Left kidney (tissue), 2 donors: Measurements from ENCODE around the gene CTSG. TPM values are rescaled to one million over a fixed set of nuclear protein-coding genes. Genes with fewer than 3 reads are reported as not detected.
"Not testable (repeated sequence)": the region's sequence is repeated elsewhere in the genome, so short reads cannot be mapped to it uniquely, and the experiment has no call there.

Experiments
- DNase-seq: peaks from one replicate; pipeline ENCODE4 v3.0.0-alpha.2; 2013
- polyA plus RNA-seq: library from polyadenylated mRNA; unstranded; fragments of 120-200 nt; gene quantifications from one replicate; pipeline ENCODE4 v1.2.1, GENCODE V29; 2013; ENCODE audit not compliant: insufficient read length

CTSG gene
- polyA plus RNA-seq, 1 donor: 0.27 TPM

GRCh38 chr14:24549064-24549463, 27.0 kb downstream of the CTSG start:
- DNase-seq: not testable (repeated sequence)

GRCh38 chr14:24542346-24542936, 33.6 kb downstream of the CTSG start:
- DNase-seq: no peak

DNA sequence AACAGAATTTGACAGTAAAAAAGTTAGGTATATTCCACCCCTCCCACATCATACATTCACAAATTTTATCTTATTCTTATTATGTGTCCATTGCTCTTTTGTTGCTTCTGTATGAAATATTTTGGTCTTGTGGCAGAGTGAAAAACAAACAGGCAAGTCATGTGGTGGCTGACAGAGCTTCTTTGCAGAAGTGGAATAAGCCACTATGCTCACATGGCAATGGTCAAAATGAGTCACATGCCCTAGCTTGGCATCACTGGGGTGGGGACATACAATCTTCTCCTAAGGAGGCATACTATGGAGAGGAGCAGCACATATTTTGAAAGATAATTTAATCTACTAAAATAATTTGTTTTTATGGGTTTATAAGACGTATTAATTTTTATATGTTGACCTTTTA, 40.3 kb downstream of the CTSG start:
- DNase-seq: no peak

DNA sequence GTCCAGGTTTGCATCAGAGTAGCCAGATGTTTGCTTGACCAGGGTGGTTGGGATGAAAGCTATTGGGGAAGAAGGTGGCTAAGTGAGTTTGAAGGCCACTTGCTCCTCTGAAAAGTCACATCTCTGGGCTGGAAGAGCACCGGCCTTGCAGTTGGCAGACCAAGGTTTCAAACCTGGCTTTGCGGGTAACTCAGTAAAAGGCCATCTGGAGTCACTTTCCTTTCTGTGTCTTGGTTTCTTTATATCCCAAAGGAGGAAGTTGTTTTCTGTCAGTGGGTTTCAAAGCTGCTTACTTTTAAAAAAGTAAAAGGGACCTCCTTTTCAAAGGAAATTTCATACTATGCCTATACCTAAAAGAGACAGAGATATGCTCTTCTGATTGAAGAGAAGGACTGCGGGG, 41.8 kb downstream of the CTSG start:
- no peak for DNase-seq

DNA sequence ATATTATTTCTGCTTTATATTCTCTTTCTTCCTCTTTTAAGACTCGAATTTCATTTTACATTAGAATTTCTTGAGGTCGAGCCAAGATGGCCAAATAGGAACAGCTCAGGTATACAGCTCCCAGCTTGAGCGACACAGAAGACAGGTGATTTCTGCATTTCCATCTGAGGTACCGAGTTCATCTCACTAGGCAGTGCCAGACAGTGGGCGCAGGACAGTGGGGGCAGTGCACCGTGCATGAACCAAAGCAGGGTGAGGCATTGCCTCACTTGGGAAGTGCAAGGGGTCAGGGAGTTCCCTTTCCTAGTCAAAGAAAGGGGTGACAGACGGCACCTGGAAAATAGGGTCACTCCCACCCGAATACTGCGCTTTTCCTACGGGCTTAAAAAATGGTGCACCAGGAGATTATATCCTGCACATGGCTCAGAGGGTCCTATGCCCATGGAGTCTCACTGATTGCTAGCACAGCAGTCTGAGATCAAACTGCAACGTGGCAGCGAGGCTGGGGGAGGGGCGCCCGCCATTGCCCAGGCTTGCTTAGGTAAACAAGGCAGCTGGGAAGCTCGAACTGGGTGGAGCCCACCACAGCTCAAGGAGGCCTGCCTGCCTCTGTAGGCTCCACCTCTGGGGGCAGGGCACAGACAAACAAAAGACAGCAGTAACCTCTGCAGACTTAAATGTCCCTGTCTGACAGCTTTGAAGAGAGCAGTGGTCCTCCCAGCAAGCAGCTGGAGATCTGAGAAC, 50.0 kb downstream of the CTSG start:
- DNase-seq: not testable (repeated sequence)

Other genes starting within 250 kb of the CTSG start
- gene ADCY4, start 241.2 kb downstream of the CTSG start, polyA plus RNA-seq: 22.4 TPM
- gene RIPK3, start 236.3 kb downstream of the CTSG start, polyA plus RNA-seq: 3.5 TPM
- 70.3 TPM for gene NFATC4, start 208.1 kb downstream of the CTSG start, polyA plus RNA-seq
- gene NYNRIN, start 177.2 kb downstream of the CTSG start, polyA plus RNA-seq: 54.6 TPM
- gene CBLN3, start 146.6 kb downstream of the CTSG start, polyA plus RNA-seq: 3.7 TPM
- 50.5 TPM for gene KHNYN, start 146.3 kb downstream of the CTSG start, polyA plus RNA-seq
- gene SDR39U1, start 133.5 kb downstream of the CTSG start, polyA plus RNA-seq: 55.4 TPM
- gene CMA1, start 68.0 kb downstream of the CTSG start, polyA plus RNA-seq: 0.42 TPM
- not detected for gene GZMH, start 33.4 kb upstream of the CTSG start, polyA plus RNA-seq
- gene GZMB, start 57.9 kb upstream of the CTSG start, polyA plus RNA-seq: 0.55 TPM